G401.6 (cell line): ENCODE data around the gene UST.
"Not testable (repeated sequence)": the region's sequence is repeated elsewhere in the genome, so short reads cannot be mapped to it uniquely, and the experiment has no call there.

ENCODE experiments used
- FAIRE-seq: peaks from 2 replicates; lab custom pipeline; 2012; peaks lifted over from hg19 to GRCh38; lab: Jason Lieb, UNC

Gene UST

DNA sequence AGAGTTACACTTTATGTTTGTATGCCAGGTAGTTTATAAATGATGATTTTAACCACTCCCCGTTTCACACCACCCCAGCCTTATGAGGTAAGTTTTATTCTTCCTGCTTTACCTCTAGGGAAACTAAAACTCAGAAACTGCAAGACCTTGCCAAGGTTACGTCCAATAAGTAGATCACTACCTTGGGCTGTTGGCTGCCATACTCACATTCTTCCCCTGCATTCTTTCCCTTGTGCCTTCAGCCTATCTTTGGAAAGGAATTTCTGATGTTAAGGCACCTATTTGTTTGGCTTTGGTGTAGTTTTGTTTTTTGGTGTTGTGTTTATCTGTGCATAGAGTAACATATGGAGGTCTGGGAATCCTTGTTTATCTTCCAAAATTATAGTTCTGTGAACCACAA, 122.1 kb downstream of the UST start:
- no peak for FAIRE-seq

DNA sequence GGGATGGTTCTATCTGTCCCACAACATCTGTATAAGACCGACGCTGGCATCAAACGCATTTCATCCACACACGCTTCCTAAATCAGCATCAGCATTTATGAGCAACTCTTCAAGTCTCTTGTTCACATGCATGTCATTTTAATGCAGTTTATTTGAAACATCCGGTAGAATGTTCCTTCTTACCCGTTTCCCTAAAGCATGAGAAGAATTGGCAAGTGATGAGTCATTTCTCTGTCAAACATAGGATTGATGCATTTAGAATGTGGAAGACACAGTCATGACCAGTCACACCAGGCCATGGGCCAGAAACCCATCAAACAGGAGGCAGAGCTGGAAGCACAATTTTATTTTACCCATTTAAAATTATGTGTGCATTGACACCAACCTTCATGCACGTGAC, 122.8 kb downstream of the UST start:
- FAIRE-seq = no peak

DNA sequence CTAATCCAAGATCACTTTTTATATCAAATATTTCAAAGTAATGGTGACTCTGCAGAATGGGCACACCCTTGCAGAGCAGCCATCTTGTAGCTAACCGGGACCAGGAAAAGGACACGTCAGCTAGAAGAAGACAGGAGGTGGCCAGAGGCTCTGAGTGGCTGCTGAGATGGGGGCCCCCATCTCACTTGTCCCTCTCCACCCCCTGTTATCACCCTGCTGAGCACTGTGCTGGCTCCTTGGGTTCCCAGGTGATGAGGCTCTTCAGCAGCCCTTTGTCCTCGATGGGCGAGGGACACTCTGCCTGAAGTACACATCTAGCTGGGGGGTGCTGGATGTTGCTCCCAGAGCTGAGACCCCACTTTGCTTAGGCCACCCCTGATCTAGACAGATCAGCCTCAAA, 126.3 kb downstream of the UST start:
- no peak for FAIRE-seq

DNA sequence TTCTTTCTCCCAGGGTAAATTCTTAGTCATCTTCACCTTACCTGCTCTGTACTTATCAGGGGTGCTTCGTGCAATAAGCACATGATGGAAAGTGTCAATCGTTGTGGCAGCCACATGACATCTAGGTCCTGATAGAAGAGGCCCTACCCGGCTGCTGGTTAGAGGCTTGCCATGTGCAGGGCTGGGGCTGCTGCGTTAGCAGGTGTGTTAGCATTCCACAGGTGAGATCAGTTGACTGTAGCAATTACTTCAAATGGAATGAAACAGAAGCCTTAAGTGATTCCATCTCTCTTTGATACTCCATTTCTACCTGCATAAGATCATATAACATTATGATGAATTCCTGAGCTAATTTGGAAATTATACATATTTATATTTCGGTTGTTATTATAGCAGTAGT, 127.0 kb downstream of the UST start:
- FAIRE-seq = no peak

- FAIRE-seq = no peak
Measured at GRCh38 chr6:148874698-148875293, 128.0 kb downstream of the UST start.

DNA sequence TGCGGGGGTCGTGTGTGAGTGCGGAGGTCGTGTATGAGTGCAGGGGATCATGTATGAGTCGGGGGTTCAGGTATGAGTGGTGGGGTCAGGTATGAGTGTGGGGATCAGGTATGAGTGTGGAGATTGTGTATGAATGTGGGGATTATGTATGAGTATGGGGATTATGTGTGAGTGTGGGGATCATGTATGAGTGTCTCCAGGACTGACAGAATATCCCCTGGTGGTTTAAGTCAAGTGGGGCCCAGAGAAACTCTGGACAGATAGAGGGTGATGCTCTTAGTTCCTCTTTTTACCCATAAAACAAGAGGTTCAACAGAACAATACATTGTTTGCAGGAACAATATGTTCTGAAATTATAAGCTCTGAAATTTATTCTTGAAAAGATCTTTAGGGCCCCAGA, 131.9 kb downstream of the UST start:
- no peak for FAIRE-seq

GRCh38 chr6:148880742-148881141, 133.9 kb downstream of the UST start:
- not testable (repeated sequence) for FAIRE-seq

DNA sequence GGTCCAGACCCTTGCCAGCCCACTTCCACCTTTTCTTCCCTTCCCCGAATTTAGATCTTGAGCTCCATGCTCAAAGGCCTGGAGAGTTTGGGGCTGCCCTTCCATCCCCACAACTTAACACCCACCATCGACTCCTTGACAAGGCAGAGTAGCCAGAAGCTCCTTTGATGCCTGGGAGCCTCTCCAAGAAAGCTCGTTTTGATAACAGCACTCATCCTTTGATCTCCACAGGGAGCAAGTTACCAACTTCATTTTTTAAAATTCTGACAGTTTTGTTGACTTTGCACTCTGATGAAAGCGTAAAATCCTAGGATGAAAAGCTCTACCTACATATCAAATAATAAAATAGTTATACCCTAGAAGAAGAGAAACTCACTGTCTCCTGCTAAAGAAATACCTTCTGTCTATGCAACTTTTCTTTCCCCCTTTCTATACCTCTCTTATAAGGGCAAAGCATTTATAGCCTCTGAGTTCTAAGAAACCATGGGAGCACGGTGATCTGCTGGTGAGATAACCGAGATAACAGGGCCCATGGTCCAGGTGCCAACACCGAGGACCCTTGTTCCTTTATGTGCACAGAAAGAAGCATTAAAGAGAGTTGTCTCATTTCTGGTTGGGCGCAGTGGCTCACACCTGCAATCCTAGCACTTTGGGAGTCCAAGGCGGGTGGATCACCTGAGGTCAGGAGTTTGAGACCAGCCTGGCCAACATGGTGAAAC, 134.9 kb downstream of the UST start:
- FAIRE-seq = no peak

GRCh38 chr6:148883270-148883669, 136.4 kb downstream of the UST start:
- no peak for FAIRE-seq

DNA sequence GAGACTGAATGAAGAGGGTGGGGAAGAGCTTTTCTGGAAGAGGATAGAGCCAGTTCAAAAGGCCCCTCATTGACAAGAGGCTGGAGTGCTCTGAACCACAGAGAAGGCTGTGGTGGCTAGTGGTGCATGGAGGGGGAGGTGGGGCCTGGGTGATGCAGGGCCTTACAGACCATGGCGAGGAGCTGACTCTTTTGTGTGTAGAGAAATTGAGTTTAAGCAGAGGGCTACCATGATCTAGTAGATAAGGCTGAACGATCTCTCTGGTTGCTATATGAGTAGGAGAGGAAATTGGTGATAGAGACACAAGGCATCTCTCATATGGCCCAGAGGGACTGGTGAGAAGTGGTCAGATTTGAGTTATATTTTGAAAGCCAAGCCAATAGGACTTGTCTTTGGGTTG, 137.6 kb downstream of the UST start:
- FAIRE-seq = no peak

DNA sequence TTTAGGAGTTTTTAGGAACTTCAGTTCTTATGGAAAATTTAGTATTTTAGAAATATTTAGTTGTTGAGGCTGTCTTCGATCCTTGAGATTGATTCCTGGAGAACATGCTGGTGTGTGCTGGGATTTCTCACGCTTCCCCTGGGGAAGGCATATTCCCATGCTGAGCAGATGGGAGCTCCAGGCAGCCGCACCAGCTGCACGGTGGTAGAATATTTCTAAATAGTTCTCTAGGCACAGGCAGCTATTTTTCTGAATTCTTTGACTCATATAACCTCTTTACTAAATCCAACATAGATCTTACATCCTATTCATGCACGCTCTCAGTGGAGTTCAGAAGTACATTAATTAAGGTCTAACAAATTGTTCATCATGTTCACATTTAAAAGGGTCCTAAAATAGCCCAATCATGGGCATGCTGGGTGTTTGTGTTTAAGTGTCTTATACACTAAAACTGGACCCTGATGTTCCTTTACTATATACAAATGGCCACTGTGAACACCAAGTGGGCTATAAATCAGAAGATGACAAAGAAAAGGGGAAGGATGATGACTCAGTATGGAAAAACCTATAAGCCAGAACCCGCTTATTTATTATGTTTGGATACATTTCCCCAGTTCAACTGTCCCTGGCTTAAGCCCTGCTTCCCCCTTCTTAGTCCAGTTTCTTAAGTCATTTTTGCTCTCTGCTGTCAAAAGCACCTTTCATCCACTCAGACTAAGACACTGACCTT, 138.5 kb downstream of the UST start:
- FAIRE-seq = no peak

DNA sequence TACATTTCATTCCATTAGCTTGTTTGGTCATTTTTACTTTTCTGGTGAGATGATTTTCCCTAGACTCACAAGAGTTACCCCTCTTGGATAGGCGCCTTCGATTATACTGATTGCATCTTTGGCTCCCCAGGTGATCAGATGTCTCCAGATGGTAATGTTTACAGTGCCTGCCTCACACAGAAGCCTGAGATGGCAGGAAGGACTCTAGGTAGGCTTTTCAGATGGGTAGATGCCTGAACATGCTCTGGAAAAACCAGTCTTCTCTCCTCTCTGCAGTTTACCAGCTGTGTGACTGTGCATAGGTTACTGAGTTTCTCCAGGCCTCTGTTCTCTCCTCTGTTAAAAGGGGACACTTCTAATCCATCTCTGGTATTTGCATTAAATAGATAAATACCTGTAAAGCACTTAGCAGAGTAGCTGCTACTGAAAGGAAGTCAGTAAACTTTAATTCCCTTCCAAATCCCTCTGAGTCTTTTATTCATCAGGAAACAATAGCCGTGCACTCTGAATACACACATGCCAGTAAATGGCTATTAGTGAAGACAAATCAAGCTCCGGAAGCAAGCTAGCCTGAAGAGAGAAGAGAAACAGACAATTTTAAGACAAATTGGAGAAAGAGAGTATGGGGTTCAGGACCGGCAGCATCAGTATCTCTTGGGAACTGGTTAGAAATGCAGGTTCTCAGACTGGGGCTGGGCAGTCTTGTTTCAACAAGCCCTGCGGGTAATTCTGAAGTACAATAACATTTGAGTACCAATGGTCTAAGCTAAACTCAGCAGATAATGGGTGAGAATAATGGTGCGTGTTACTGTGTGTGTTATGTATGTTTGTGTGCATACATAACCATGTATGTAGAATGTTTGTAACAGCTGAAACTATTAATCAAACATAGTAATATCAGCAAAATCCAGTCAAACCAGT, 139.4 kb downstream of the UST start:
- no peak for FAIRE-seq

GRCh38 chr6:148887181-148887580, 140.4 kb downstream of the UST start:
- no peak for FAIRE-seq

DNA sequence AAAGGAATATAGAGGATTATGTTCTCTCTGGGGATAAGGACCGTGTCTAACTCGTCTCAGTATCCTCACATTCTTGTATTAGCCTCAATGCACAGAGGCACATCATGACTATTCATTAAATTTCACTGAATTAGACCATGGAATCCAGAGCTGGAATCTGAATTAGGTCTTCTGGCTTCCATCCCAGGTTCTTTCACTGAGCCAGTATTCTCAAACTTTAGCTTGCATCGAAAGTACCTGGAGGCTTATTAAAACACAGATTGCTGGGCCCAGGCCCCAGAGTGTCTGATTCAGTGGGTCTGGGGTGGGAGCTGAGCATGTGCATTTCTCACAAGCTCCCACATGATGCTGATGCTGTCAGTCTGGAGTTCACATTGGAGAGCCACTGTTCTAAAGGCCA, 142.0 kb downstream of the UST start:
- FAIRE-seq = no peak

GRCh38 chr6:148890096-148890495, 143.3 kb downstream of the UST start:
- FAIRE-seq = no peak

GRCh38 chr6:148890652-148891404, 144.0 kb downstream of the UST start:
- no peak for FAIRE-seq

- FAIRE-seq = no peak
Measured at GRCh38 chr6:148891405-148891783, 144.6 kb downstream of the UST start.

GRCh38 chr6:148892247-148892646, 145.4 kb downstream of the UST start:
- FAIRE-seq = no peak

- no peak for FAIRE-seq
Measured at GRCh38 chr6:148893073-148893472, 146.2 kb downstream of the UST start.

GRCh38 chr6:148893481-148893880, 146.7 kb downstream of the UST start:
- no peak for FAIRE-seq

- FAIRE-seq = no peak
Measured at GRCh38 chr6:148898376-148899014, 151.7 kb downstream of the UST start.
